ENCODE measurements around the gene ZNF497. TPM values are rescaled to one million over a fixed set of nuclear protein-coding genes. Genes with fewer than 3 reads are reported as not detected.

Gene ZNF497
- total and polyA plus RNA-seq, 2 donors (not counting 1 experiment from before 2014, with no cell fraction given), result 1.6 to 2.7 TPM

- intact Hi-C loops (cut with micrococcal nuclease), result no loop called here
- Histone ChIP-seq H2AFZ (ENCODE audit: insufficient read depth, low read depth, low read length, poor library complexity, severe bottlenecking) (no peak overlapping the region), H3K4me3 (ENCODE audit: control extremely low read depth in 1 of 5, extremely low read depth in 1 of 5, insufficient read depth in 1 of 5, low read depth in 2 of 5, low read length in 4 of 5) (no peak overlapping the region), H3K27me3 (replicated peaks in 1 of 4; ENCODE audit: control extremely low read depth in 1 of 4, control insufficient read depth in 3 of 4, insufficient read depth in 4 of 4, low read length in 3 of 4) (peaks cover 0 to 19% (median 6%) of the 10 kb centered on the region in 4 experiments), H3K36me3 (replicated peaks in 1 of 2; ENCODE audit: control extremely low read depth in 1 of 2, control insufficient read depth in 1 of 2, extremely low read depth in 1 of 2, insufficient read depth in 2 of 2, low read length in 1 of 2) (no peaks in the 10 kb centered on the region), H3K9ac (ENCODE audit: low read length) (no peak overlapping the region), H4K20me1 (ENCODE audit: control insufficient read depth, insufficient read depth, low read length, poor library complexity, severe bottlenecking) (peaks cover 6% of the 10 kb centered on the region), H3K4me1 (ENCODE audit: control insufficient read depth in 2 of 2, insufficient read depth in 2 of 2, low read length in 2 of 2) (peaks cover 20 to 32% of the 10 kb centered on the region in 2 donors), H3K4me2 (replicated peaks; ENCODE audit: low read depth, low read length, poor library complexity, severe bottlenecking) (no peak overlapping the region), H3K27ac (ENCODE audit: low read length in 2 of 2) (no peak overlapping the region), H3K9me3 (ENCODE audit: control extremely low read depth in 1 of 3, control insufficient read depth in 2 of 3, insufficient read depth in 1 of 3, low read length in 2 of 3) (peaks cover 0 to 14% (median 0%) of the 10 kb centered on the region in 3 donors), H3K79me2 (ENCODE audit: control insufficient read depth, insufficient read depth, low read length) (peaks cover 11% of the 10 kb centered on the region)
- H3K4me3 Mint-ChIP-seq, result no peak overlapping the region
- H3K27ac Mint-ChIP-seq, result no peak overlapping the region
- ChIA-PET CTCF (no interaction called here), POLR2A (interaction anchor here (0.5 kb wide), 1 partner anchor 10 kb away, joined by 7 read pairs; no protein-coding TSS in a partner anchor)
- no peaks in the 10 kb centered on the region for H3K27me3 Mint-ChIP-seq
- 92% methylated on average over 14 of the region's 15 CpGs for WGBS (ENCODE audit: insufficient coverage)
- peaks cover 26% of the 10 kb centered on the region for H3K4me1 Mint-ChIP-seq
- DNase-seq, result no peak
- ATAC-seq (ENCODE audit: low read depth), result no peak
- TF ChIP-seq CTCF (IDR thresholded peaks at IDR 0.05) (no peak), EZH2 (IDR thresholded peaks at IDR 0.05; ENCODE audit: borderline replicate concordance, insufficient read depth, low read depth, low read length, poor library complexity, severe bottlenecking) (no peak)
- H3K9me3 Mint-ChIP-seq (ENCODE audit: insufficient read depth), result no peaks in the 10 kb centered on the region
These were observed 8.7 kb downstream of the ZNF497 start for GRCh38 chr19:58353717-58354477.

Data from B cell (primary cell).